ENCODE results near the gene ERFL.
"Not testable (repeated sequence)": the region's sequence is repeated elsewhere in the genome, so short reads cannot be mapped to it uniquely, and the experiment has no call there.

ERFL gene

GRCh38 chr19:41941410-41942202 lies 13.4 kb upstream of the ERFL start:
- no peak for DNase-seq (ENCODE audit: low read depth)

DNA sequence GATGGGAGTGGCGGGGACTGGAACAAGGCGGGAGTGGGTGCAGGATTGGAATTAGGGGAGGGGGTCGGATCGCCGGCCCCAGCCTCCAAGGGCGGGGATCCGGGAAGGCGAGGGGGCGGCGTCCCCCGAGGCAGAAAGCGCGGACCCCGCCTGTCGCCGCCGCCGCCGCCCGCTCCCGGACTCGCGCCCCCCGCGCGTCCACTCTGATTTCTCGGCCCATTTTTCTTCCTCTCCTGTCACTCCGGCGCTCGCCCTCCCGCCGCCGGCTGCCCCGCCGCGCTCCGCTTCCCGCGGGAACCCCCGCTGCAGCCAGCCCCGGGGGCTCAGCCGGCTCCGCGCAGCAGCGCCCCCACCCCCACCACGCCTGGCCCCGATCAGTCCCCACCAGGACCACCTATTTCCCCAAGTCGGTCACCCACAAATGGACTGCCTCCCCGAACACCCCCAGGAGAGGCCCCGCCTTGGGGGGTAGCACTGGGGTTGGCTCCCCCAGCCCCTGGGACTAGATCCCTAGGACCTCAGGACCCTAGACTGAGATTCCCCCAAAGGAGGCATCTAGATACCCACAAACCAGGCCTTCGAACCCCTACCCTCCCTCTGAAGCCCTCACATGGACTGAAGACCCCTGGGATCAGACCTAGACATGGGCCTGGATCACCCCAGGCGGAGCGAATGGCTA lies 12.6 kb upstream of the ERFL start:
- no peak for DNase-seq (ENCODE audit: low read depth)

DNA sequence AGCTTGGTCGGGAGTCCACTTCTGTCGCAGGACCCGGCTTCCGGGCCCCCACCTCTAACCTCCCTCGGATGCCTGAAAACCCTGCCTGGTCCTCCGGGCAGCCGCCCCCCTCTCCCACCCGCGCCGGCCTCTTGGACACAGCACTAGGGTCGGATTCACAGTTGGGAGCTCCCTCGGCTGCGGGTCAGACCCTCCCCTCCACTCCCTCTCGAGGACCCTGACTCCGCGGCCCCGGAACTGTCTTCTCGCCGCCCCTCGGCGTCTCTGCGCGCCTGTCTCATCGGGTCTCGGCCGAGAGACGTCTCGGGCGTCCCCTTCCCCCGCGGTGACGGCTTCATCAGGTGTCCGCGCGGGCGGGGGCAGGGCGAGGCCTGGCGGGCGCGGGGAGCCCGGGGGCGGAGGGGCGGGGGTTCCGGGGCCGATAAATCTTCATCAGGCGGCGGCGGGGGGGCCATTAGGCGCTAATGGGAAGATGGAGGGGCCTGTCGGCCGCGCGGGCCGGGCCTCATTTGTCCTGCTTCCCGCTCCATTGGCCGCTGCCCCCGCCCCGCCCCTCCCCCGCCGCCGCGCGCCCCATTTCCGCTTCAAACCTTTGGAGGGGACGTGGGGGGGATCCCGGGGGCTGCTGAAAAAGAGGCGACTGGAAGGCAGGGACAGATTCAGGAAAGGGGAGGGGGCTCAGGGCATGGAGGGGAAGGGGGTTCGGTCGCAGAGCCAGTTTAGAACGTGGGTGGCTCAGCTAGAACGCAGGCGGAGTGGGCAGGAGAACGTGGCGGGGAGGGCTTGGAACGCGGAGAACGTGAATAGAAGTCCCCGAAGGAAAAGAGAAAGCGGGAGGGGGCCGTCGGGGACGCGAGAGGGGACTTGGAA lies 11.8 kb upstream of the ERFL start:
- no peak for DNase-seq (ENCODE audit: low read depth)

- DNase-seq (ENCODE audit: low read depth) = not testable (repeated sequence)
These were observed 11.0 kb upstream of the ERFL start for GRCh38 chr19:41939209-41939608.

GRCh38 chr19:41937525-41938468 lies 9.5 kb upstream of the ERFL start:
- DNase-seq (ENCODE audit: low read depth) = no peak

- no peak for DNase-seq (ENCODE audit: low read depth)
These were observed 8.7 kb upstream of the ERFL start for GRCh38 chr19:41936961-41937360.

- DNase-seq (ENCODE audit: low read depth) = no peak
These were observed 8.2 kb upstream of the ERFL start for GRCh38 chr19:41936416-41936850.

DNA sequence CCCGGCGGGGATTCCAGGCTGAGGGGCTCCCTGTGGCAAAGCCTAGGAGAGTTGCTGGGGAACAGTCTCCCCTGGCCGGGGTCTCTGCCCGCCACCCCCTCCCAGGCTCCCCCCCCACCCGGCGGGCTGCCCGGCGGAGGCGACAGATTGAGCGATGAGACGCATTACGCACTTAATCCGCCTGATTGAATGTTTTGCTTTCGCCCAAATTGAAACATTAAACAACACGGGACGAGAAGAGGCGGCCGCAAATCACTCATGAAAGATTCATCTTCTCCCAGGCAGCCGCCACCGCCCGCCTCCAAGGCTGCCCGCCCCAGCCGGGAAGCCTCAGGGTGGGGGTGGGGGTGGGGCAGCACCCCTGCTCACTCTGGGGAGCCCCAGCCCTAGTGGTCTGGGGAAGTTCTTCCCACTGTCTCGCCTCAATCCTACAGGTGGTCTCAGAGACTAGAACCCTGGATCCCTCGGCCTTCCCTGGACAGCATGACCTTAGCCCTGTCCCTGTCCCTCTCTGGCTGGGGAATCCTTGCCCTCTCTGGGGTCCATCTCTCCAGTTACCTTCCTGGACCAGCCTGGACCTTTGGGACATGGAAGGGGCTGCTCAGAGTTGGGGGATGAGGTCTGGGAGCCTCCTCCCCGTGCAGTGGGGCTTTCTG lies 7.6 kb upstream of the ERFL start:
- no peak for DNase-seq (ENCODE audit: low read depth)

GRCh38 chr19:41934849-41935374 lies 6.7 kb upstream of the ERFL start:
- DNase-seq (ENCODE audit: low read depth) = peak; percentile 67

DNA sequence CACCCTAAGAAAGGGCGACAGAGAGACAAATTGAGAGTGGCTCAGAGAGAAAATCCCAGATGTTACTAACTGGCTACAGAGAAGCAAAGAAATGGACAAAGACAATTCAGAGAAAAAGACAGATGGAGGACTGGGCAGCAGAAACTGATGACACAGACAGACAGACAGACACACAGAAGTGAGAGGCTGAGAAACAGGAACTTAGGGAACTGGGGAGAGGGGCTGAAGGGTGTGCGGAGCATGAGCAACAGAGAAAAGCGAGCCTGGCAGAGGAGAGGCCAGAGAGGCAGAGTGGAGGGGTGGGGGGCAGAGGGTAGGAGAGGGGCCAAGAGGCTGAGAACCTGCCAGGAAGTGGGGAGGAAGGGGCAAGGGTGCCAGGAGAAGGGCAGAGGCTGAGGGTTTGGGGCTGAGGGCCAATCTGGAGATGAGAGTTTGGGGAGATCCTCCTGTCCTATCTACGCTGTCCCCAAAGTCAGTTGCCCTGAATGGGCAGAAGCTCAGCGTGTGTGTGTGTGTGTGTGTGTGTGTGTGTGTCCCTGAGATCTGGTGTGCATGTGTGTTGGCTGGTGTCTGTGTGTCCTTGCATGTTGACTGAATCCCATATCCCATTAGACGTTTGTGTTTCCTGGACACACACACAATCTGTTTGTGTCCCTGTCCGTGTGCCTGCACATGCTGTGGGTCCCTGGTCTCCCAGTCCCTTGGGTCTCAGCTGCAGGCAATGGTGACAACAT lies 5.6 kb upstream of the ERFL start:
- no peak for DNase-seq (ENCODE audit: low read depth)

DNA sequence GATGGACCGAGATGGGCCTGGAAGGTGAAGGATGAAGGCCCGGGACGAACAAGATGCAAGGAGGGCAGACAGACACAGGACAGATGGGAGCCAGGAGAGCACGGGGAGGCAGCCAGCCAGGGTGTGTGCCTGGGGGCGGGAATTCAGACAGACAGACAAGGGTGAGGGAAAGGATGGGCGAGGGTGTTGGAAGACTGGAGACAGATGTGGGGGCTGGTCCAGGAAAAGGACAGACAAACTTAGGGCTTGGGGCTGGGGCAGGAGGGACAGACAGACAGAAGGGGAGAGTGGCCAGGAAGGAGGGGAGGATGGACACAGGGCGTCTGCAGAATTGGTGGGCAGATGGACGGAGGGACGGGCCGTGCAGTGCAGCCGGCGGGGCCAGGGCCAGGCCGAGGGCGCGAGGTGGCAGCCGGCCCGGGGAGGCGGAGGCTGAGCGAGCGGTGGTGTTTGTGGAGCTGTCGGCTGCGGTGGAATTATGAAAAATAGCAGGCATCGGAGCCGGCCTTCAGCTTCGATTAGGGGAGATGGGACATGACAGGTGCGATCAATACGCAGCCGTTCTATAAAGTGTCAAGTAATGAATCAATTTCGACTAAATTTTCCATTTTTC lies 4.6 kb upstream of the ERFL start:
- DNase-seq (ENCODE audit: low read depth) = no peak

- DNase-seq (ENCODE audit: low read depth) = no peak
These were observed 4.0 kb upstream of the ERFL start for GRCh38 chr19:41932259-41932719.

DNA sequence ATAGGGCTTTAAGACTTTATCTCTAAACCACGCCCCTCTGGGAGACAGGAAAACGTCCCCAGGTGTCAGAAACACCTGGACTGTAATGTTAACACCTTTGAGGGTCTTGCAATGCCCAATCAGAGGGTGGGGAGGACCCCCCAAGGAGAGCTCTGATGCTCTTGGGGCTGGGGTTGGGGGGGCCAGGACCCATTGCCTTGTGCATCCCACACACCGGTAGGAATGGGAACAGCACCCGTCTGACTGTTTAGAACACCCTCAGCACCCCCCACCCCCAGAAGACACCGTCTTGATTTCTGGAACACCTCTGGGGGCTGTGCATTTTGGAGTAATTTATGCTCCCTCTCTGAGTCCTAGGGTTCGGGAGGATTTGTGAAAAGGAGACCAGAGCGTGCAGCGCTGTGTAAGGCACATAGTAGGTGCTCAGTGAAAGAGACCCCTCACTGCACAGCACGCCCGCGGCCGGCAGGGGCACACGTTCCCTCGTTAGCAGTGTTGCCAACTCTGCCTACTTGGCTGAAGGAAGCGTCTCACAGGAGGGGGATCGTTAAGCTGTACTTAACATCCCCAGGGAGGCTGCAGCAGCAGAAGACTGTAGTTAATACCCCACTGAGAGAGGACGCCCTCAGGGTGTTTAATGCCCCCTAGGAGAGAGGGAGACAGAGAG lies 2.8 kb upstream of the ERFL start:
- no peak for DNase-seq (ENCODE audit: low read depth)

- no peak for DNase-seq (ENCODE audit: low read depth)
These were observed 2.1 kb upstream of the ERFL start for GRCh38 chr19:41930322-41930722.

DNA sequence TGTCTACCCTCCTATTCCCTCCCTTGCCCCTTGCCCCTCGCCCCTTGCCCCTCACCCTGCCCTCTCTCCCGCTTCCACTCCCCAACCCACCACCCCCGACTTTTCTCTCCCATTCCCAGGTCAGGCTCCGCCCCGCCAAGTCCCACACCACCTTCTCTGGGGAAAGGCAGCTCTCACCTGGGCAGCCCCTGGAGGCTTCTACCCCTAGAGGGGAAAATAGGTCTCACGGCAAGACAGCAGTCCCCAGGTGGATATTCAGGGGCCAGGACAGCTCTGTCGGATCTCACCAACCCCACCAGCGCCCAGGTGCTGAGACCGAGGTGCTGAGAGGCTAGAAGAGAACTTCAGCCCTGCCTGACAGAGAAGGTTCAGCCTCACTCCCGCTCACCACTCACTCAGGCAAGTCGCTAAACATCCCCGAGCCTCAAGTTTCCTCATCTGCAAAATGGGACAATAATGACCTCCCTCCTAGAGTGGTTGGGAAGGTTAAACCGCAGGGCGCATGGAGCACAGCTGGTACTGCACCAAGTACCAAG lies 1.4 kb upstream of the ERFL start:
- DNase-seq (ENCODE audit: low read depth) = no peak

GRCh38 chr19:41928754-41929535 lies 696 bp upstream of the ERFL start:
- DNase-seq (ENCODE audit: low read depth) = no peak

DNA sequence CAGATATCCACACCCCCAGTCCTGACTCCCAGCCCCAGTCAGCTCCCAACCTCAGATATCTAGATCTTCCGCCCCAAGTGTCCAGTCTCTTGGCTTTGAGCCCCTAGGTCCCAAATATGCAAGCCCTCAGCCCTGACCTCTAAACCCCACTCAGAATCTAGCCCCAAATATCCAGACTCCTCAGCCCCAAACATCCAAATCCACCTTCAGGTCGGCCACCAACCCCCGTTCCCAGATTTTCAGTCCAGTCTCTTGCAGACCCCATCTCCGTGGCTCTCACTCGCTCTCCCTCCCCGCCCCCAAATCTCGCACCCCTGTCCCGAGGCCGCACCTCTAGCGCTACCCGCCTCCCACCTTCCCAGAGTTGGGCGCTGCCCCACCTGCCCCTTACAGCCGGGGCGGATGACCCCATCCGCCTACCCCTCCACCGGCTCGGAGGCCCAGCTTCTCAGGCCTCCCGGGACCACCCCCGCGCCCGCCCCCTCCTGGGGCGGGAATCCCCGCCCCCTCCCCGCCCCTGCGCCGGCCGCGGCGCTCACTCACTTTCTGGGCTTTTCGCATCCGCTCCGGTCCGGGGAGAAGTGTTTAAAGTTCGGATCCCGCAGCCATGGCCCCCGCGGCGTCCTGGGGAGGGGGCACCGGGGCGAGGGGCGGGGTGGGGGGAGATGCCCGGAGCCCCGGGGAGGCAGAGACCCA lies 604 bp downstream of the ERFL start:
- no peak for DNase-seq (ENCODE audit: low read depth)

Data from activated T-cell treated with anti-CD3 and anti-CD28 coated beads for 48 hours (primary cell).